C4-2B (cell line): ENCODE measurements around the gene GPR107.
A peak's percentile ranks its signal among the peaks of the same experiment; 100 is the strongest.
"Not testable (repeated sequence)": the region's sequence is repeated elsewhere in the genome, so short reads cannot be mapped to it uniquely, and the experiment has no call there.

ENCODE experiments used
- H3K27ac ChIP-seq: fragments of 450-650 bp; 2 replicates; pipeline ENCODE4 v1.5.1; 2017
- CTCF ChIP-seq: fragments of 450-650 bp; conservative IDR thresholded peaks from 2 replicates; pipeline ENCODE4 v1.5.1; 2017; ENCODE audit warnings: mild to moderate bottlenecking
- ZFX ChIP-seq: fragments of 450-650 bp; IDR thresholded peaks from 2 replicates; pipeline ENCODE4 v1.6.1; 2017

GPR107 gene

GRCh38 chr9:130053504-130054324, at the start of gene GPR107:
GPR107 (plus strand) TSS chr9:130053906; CDS start chr9:130053933, 27 bp downstream.
- TF ChIP-seq CTCF, result no peak
- peak; percentile 79 for TF ChIP-seq ZFX
- H3K27ac ChIP-seq, result peak within 1 kb of the TSS; percentile 96

- H3K27ac ChIP-seq, result no peak overlapping the region
- no peak for TF ChIP-seq ZFX
- no peak for TF ChIP-seq CTCF
These were observed 49.7 kb upstream of the GPR107 start for GRCh38 chr9:130003943-130004552.

- not testable (repeated sequence) for H3K27ac ChIP-seq
These were observed 46.8 kb upstream of the GPR107 start for GRCh38 chr9:130006952-130007351.

- no peak overlapping the region for H3K27ac ChIP-seq
- no peak for TF ChIP-seq ZFX
- no peak for TF ChIP-seq CTCF
These were observed 45.2 kb upstream of the GPR107 start for GRCh38 chr9:130008538-130008937.

- H3K27ac ChIP-seq, result not testable (repeated sequence)
These were observed 44.2 kb upstream of the GPR107 start for GRCh38 chr9:130009546-130009945.

- TF ChIP-seq ZFX (no peak), CTCF (no peak)
- no peak overlapping the region for H3K27ac ChIP-seq
These were observed 43.3 kb upstream of the GPR107 start for GRCh38 chr9:130010151-130010988.

GRCh38 chr9:130013326-130013725, 40.4 kb upstream of the GPR107 start:
- no peak overlapping the region for H3K27ac ChIP-seq
- TF ChIP-seq ZFX, result no peak
- TF ChIP-seq CTCF, result no peak
